ENCODE measurements around the gene ABHD10.
A peak's percentile ranks its signal among the peaks of the same experiment; 100 is the strongest.

ABHD10 gene

DNA sequence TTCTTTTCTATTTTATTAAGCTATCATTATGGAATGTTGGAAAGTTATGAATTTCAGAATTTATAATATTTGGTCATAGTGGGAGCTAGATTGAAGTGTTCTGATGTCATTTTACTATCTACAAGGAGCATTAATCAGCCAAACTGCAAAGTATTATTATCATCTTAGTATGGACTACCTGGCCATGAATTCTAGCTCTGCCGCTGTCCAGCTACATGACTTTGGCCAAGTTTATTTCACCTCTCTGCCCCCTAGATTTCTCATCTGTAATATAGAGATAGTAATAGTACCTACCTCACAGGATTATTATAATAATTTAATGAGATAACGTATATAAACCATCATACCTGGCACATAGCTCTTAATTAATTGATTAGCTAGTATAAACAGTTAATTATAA is 27.8 kb upstream of the ABHD10 start:
- Histone ChIP-seq H3K4me1 (ENCODE audit: control insufficient read depth, insufficient read depth, low read length) (peaks cover 4% of the 10 kb centered on the region), H3K27me3 (ENCODE audit: control insufficient read depth, insufficient read depth, low read length) (no peaks in the 10 kb centered on the region), H3K36me3 (ENCODE audit: control insufficient read depth, insufficient read depth, low read length) (no peaks in the 10 kb centered on the region), H3K4me3 (ENCODE audit: low read length) (no peak overlapping the region), H3K9ac (ENCODE audit: low read length) (no peak overlapping the region), H3K9me3 (ENCODE audit: control insufficient read depth, low read length) (no peaks in the 10 kb centered on the region)

DNA sequence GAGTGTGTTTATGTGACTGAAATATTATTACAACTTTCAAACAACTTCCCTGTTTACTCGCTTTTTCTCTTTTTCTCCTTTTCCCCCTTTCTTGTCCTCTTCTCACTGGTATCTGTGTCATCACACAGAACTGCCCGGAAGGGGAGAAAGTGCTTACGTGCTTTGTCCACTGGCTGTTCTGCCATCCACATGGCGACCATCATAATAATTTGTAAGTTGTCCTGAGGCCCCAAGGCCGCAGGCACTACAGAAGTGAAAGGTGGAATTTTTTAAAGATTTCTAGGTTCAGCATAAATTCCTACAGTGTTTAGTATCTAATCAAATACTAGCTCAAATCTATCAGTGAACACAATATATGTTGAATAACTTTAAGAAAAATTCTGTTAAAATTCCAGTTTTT is 26.7 kb upstream of the ABHD10 start:
- peaks cover 4% of the 10 kb centered on the region for H3K4me1 ChIP-seq (ENCODE audit: control insufficient read depth, insufficient read depth, low read length)
- no peak overlapping the region for H3K4me3 ChIP-seq (ENCODE audit: low read length)
- H3K9me3 ChIP-seq (ENCODE audit: control insufficient read depth, low read length), result no peaks in the 10 kb centered on the region
- no peaks in the 10 kb centered on the region for H3K27me3 ChIP-seq (ENCODE audit: control insufficient read depth, insufficient read depth, low read length)
- H3K9ac ChIP-seq (ENCODE audit: low read length), result no peak overlapping the region
- no peaks in the 10 kb centered on the region for H3K36me3 ChIP-seq (ENCODE audit: control insufficient read depth, insufficient read depth, low read length)

- Histone ChIP-seq H3K4me1 (ENCODE audit: control insufficient read depth, insufficient read depth, low read length) (peaks cover 4% of the 10 kb centered on the region), H3K36me3 (ENCODE audit: control insufficient read depth, insufficient read depth, low read length) (no peaks in the 10 kb centered on the region), H3K9ac (ENCODE audit: low read length) (no peak overlapping the region), H3K4me3 (ENCODE audit: low read length) (no peak overlapping the region), H3K9me3 (ENCODE audit: control insufficient read depth, low read length) (no peaks in the 10 kb centered on the region), H3K27me3 (ENCODE audit: control insufficient read depth, insufficient read depth, low read length) (no peaks in the 10 kb centered on the region)
Observed at GRCh38 chr3:111952866-111953450, 25.9 kb upstream of the ABHD10 start.

- no peaks in the 10 kb centered on the region for H3K27me3 ChIP-seq (ENCODE audit: control insufficient read depth, insufficient read depth, low read length)
- H3K4me1 ChIP-seq (ENCODE audit: control insufficient read depth, insufficient read depth, low read length), result peaks cover 4% of the 10 kb centered on the region
- H3K4me3 ChIP-seq (ENCODE audit: low read length), result no peak overlapping the region
- H3K9ac ChIP-seq (ENCODE audit: low read length), result no peak overlapping the region
- H3K9me3 ChIP-seq (ENCODE audit: control insufficient read depth, low read length), result no peaks in the 10 kb centered on the region
- H3K36me3 ChIP-seq (ENCODE audit: control insufficient read depth, insufficient read depth, low read length), result no peaks in the 10 kb centered on the region
Observed at GRCh38 chr3:111954228-111954990, 24.4 kb upstream of the ABHD10 start.

- peaks cover 4% of the 10 kb centered on the region for H3K4me1 ChIP-seq (ENCODE audit: control insufficient read depth, insufficient read depth, low read length)
- no peak overlapping the region for H3K9ac ChIP-seq (ENCODE audit: low read length)
- no peaks in the 10 kb centered on the region for H3K9me3 ChIP-seq (ENCODE audit: control insufficient read depth, low read length)
- H3K4me3 ChIP-seq (ENCODE audit: low read length), result no peak overlapping the region
- H3K36me3 ChIP-seq (ENCODE audit: control insufficient read depth, insufficient read depth, low read length), result no peaks in the 10 kb centered on the region
- H3K27me3 ChIP-seq (ENCODE audit: control insufficient read depth, insufficient read depth, low read length), result no peaks in the 10 kb centered on the region
Observed at GRCh38 chr3:111955876-111956275, 22.9 kb upstream of the ABHD10 start.

DNA sequence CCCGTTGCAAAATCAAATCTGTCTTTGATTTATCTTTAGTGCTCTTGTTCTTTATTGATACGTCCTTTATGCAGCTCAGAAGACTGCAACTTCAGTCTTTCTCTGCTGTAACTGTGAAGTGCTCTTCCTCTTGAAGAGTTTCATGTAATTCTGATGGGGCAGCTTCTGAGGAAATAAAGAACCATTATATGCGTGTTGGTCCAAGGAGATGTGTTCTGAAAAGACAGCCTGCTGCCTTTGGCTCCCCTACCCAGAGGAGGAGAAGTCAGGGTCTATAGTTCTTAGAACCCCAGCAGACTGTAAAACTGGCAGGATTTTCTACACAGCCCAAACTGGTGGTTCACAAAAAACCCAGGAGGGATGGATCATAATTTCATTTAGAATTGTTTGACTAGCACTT is 22.4 kb upstream of the ABHD10 start:
- no peaks in the 10 kb centered on the region for H3K27me3 ChIP-seq (ENCODE audit: control insufficient read depth, insufficient read depth, low read length)
- no peak overlapping the region for H3K9ac ChIP-seq (ENCODE audit: low read length)
- H3K36me3 ChIP-seq (ENCODE audit: control insufficient read depth, insufficient read depth, low read length), result no peaks in the 10 kb centered on the region
- no peak overlapping the region for H3K4me3 ChIP-seq (ENCODE audit: low read length)
- no peaks in the 10 kb centered on the region for H3K9me3 ChIP-seq (ENCODE audit: control insufficient read depth, low read length)
- peaks cover 4% of the 10 kb centered on the region for H3K4me1 ChIP-seq (ENCODE audit: control insufficient read depth, insufficient read depth, low read length)

GRCh38 chr3:111956995-111957734 is 21.7 kb upstream of the ABHD10 start:
- H3K4me1 ChIP-seq (ENCODE audit: control insufficient read depth, insufficient read depth, low read length), result peaks cover 4% of the 10 kb centered on the region
- no peaks in the 10 kb centered on the region for H3K27me3 ChIP-seq (ENCODE audit: control insufficient read depth, insufficient read depth, low read length)
- no peak overlapping the region for H3K4me3 ChIP-seq (ENCODE audit: low read length)
- no peaks in the 10 kb centered on the region for H3K9me3 ChIP-seq (ENCODE audit: control insufficient read depth, low read length)
- no peak overlapping the region for H3K9ac ChIP-seq (ENCODE audit: low read length)
- no peaks in the 10 kb centered on the region for H3K36me3 ChIP-seq (ENCODE audit: control insufficient read depth, insufficient read depth, low read length)

DNA sequence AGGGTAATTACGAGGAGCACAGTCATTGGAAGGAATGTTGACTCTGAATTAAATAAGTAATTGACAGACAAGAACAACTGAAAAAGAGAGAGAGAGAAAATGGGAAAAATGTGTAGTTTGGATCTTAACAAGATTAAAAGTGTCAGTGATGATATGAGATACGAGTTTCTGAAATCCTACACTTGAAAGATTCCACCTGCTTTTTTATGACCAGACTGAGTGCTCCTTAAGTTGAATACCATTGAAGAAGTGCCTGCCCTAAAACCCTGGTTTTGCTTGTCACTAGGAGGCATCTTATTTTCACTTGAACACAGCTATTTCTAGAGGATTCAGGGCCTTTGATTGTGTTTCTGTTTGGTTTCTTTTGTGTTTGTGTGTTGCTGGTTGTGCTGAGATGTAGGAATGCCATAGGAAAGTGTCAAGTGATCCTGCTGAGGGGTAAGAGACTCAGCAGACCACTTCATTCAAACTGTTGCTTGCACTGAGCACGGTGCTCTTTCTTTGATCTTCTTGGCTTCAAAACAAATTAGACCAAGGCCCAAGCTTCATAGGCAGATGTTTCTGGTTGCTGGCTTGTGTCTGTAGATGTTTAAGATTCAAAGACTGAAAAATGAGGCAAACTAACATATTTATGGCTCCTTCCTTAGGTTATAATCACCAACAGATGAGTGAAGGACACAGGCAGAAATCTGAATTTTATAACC is 17.2 kb upstream of the ABHD10 start:
- Histone ChIP-seq H3K27me3 (ENCODE audit: control insufficient read depth, insufficient read depth, low read length) (no peaks in the 10 kb centered on the region), H3K4me3 (ENCODE audit: low read length) (no peak overlapping the region), H3K9ac (ENCODE audit: low read length) (no peak overlapping the region), H3K4me1 (ENCODE audit: control insufficient read depth, insufficient read depth, low read length) (no peaks in the 10 kb centered on the region), H3K36me3 (ENCODE audit: control insufficient read depth, insufficient read depth, low read length) (no peaks in the 10 kb centered on the region), H3K9me3 (ENCODE audit: control insufficient read depth, low read length) (no peaks in the 10 kb centered on the region)

DNA sequence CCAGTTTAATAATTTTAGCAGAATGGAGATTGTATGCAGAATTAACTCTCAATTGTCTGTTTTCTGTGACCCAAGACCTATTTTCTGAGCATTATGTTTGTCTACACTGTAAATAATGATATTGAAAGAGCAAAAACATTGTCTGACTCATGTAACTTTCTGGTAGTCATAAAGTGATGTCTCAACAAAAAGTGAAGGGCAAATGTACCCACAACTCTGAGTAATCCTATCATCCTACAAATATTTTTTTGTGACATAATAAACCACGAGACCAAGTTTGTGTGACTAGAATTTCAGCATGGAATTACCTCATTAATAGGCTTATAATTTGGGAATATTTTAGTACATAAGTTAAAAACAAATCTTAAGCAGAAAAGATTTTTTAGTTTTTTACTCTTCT is 15.4 kb upstream of the ABHD10 start:
- Histone ChIP-seq H3K36me3 (ENCODE audit: control insufficient read depth, insufficient read depth, low read length) (no peaks in the 10 kb centered on the region), H3K4me3 (ENCODE audit: low read length) (no peak overlapping the region), H3K4me1 (ENCODE audit: control insufficient read depth, insufficient read depth, low read length) (peaks cover 5% of the 10 kb centered on the region), H3K9ac (ENCODE audit: low read length) (no peak overlapping the region), H3K9me3 (ENCODE audit: control insufficient read depth, low read length) (no peaks in the 10 kb centered on the region), H3K27me3 (ENCODE audit: control insufficient read depth, insufficient read depth, low read length) (no peaks in the 10 kb centered on the region)

GRCh38 chr3:111965484-111965883 is 13.3 kb upstream of the ABHD10 start:
- no peak overlapping the region for H3K4me3 ChIP-seq (ENCODE audit: low read length)
- no peaks in the 10 kb centered on the region for H3K9me3 ChIP-seq (ENCODE audit: control insufficient read depth, low read length)
- no peaks in the 10 kb centered on the region for H3K36me3 ChIP-seq (ENCODE audit: control insufficient read depth, insufficient read depth, low read length)
- peaks cover 5% of the 10 kb centered on the region for H3K4me1 ChIP-seq (ENCODE audit: control insufficient read depth, insufficient read depth, low read length)
- H3K27me3 ChIP-seq (ENCODE audit: control insufficient read depth, insufficient read depth, low read length), result no peaks in the 10 kb centered on the region
- no peak overlapping the region for H3K9ac ChIP-seq (ENCODE audit: low read length)

GRCh38 chr3:111967068-111967467 is 11.8 kb upstream of the ABHD10 start:
- Histone ChIP-seq H3K9me3 (ENCODE audit: control insufficient read depth, low read length) (no peaks in the 10 kb centered on the region), H3K4me3 (ENCODE audit: low read length) (no peak overlapping the region), H3K4me1 (ENCODE audit: control insufficient read depth, insufficient read depth, low read length) (peaks cover 5% of the 10 kb centered on the region)

More at GRCh38 chr3:111967068-111967467, 11.8 kb upstream of the ABHD10 start:
- Histone ChIP-seq H3K27me3 (ENCODE audit: control insufficient read depth, insufficient read depth, low read length) (no peaks in the 10 kb centered on the region), H3K36me3 (ENCODE audit: control insufficient read depth, insufficient read depth, low read length) (no peaks in the 10 kb centered on the region), H3K9ac (ENCODE audit: low read length) (peak overlapping the region; percentile 18)

Measured in mucosa of stomach (tissue), 1 donor.